ENCODE measurements around the gene MUC5B.

MUC5B gene

DNA sequence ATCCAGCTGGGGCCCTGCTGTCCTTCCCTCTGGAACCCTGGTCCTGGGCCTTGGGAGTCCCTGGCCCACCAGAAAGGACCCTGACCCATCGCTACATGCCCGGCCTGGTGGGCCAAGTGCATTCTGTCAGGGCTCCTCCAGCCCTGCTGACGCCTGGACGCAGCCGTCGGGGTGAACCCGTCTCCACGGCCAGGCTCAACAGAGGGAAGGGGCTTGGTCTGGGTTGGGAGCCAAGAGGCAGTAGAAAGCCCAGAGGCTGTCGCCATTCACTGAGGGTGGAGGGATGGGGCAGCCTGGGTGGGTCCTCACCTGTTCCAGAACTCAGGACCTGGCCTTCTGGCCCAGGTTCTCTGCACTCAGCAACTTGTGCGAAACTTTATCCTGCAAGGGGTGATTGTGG, 47.6 kb downstream of the MUC5B start:
- no peak for DNase-seq

DNA sequence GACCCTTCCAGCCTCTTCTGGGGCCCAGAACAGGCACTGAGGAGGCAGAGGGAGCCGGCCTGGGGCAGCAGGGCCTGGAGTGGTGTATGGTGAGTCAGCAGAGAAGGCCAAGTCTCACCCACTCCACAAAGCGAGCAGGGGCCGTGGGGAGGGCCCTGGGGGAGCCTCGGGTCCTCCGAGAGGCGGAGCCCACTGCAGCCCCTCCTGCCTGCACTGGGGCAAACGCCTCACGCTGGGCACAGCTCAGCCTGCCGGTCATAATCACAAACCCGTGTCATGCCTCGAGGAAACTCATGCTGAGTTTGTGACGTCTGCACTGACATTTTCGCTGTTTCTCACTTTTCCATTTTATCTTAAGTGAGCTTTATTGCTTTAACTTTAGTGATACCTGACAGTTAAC, 48.1 kb downstream of the MUC5B start:
- DNase-seq, result no peak

DNA sequence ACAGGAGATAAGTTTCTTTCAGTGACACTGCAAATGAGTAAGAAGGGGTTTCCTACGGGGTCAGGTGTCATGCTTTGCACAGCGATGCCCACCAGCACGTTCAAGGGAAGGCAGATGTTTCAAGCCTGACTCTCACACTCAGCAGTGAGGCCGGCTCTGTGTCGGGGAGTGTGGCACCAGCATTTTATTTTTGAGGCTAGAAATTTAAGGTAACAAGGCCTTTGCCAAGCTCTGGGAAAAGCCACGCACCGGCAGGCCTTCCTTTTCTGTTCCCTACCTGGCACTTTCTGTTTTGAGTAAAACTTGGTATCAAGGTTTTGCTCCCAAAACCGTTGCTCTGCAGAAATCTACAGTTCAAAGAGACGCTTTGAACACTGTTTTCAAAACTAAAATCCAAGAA, 48.5 kb downstream of the MUC5B start:
- DNase-seq, result no peak

DNA sequence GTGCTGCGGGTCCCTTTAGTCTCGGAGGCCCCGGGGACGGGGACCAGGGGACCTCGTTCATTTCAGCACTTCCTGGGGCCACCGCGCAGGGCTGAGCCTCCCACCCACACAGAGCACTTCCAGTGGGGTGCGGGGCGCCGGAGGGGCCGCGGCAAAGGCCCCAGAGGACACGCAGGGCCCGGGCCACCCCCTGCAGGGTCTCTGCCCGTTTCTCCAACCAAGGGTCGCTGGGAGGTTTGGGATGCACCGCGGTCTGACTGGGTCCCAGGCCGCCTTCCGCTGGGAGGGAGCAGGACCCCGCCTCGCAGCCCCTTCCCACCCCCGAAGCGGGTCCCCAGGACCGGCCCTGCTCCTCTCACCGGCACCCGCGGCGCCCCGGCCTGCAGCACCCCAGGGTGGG, 49.1 kb downstream of the MUC5B start:
- no peak for DNase-seq

DNA sequence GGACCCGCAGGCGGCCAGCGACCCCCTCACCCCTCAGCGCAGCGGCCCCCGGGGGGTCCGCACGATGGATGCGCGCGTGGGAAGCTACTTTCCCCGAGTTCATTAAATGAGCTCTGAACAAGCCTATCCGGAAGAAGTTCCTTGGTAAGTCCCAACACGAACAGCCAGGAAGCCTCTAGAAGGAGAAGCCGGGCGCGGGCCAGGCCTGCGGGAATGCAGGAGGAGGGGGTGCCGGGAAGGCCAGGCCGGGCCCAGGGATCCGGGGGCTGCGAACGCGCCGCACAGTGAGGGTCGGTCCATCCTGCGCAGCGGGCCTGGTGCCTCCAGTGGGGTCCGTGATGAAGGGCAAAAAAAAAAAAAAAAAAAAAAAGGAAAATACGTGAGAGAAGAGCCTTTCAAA, 49.7 kb downstream of the MUC5B start:
- DNase-seq, result no peak

DNA sequence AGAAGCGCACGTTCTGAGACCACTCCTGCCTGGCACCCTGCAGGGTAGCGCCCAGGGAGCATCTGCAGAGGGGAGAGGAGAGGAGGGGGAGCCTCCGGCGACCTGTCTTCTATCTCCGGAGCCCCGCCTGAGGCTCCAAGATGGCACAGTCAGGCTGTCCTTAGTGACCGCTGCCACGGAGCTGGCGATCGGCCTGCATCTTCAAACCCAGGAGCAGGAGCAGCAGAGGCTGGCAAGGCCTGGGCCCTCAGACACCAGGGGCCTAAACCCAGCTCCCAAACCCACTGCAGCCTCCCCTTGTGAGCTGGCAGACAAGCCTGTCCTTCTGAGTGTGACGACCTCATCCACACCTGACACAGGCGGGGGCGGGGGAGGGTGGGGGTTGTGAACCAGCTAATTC, 51.6 kb downstream of the MUC5B start:
- DNase-seq, result no peak

DNA sequence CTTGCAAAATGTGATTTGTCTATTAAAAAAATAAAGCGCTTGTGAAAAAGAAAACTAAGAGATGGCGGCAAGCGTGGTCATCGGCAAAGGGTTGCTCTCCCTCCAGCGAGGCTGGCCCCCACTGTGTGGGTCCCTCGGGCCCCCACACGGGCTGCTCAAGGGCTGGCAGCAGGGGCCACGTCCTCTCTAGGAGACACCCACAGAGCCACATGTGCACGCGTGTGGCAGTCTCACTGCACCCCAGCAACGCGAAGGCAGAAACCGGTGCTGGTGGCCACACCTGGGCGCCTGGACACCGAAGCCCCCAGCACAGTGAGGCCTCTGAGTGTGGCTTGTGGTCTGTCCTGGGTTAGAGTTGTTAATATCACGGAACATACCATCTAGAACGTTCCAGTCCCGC, 52.2 kb downstream of the MUC5B start:
- no peak for DNase-seq

DNA sequence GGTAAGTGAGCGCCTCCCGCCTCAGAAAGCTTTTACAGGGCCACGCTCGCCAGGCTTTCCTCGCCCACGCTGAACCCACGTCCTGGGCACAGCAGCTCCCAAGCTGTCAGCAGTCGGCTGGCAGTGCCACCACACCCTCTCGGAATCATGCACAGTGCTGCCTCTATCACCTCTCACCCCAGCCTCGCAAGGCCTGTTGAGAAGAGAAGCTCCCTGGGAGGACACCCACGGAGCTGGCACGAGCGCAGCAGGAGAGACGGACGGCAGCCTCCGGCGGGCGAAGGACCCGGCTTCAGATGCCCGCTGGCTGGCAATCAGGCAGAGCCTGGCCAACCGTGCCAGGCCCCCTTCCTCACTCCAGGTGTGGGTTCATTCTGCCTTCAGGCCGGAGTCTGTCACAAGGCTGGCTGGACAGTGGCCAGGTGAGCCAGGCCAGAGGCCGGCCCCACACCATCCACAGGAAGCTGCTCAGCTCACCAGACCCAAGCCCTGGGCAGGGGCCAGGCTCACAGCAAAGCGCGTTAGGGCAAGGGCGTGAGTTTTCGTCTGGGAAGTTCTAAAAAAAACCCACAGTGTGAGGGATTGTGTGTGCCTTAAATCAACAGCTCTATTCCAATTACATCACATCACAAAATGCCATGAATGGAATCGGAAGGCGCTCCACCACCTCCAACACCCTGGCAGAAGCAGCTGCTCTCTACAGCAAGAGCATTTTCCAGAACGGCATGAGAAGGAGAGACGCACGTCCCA, 53.4 kb downstream of the MUC5B start:
- DNase-seq, result no peak

DNA sequence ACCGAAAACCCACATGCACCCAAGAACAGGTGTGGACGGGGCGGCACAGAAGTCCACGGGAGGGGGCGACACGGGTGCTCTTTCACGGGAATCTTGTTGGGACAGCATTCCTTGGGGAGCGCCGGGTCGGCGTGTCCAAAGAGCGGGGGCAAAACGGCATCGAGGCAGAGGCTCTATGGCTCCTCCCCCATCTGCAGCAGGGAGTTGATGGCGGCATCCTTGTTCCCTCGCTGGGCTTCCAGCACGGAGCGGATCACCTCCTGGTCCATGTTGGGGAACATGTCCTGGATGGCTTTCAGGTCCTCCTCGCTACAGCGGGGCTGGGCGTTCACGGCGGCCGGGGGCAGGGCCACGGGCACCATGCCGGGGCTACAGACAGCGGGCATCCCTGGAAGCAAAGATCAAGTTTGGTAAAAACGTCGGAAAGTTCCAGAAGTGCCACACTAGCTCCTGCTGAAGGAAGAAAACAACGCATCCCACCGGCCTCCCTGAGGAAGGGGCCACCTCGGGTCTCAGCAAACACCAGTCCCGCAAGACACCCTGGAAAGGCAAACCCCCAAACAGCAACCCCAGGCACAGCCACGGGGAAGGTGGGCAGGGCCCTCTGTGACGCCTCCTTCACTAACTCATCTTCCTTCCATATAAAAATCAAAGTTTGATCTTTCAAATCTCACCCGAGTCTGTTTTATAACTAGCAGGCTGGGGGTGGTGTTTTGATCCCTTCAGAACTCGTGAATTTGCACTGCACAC, 54.2 kb downstream of the MUC5B start:
- no peak for DNase-seq

DNA sequence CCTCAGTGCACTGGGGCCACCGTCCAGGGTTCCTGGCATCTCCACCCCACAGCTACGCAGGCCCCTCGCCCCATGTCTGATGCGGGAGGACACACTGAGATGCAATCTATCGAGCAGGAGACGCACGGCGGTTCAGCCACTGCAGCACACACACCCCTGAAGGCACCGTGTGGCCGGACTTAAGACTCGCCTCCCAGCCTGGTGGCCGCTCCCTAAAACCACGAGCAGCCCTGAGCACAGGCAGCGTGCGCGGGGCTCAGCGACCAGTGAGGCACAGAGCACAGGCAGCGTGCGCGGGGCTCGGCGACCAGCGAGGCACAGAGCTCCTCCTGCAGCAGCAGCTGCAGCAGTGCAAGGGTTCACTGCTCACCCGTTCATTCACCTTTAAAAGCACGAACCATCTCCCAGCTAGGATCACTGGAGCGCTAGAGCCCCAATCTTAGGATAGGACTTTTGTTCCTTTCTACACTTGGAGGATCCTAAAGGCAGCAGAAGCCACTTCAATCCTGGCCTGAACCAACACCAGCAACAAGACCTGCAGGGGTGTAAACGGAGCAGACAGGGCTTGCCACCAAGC, 55.2 kb downstream of the MUC5B start:
- DNase-seq, result no peak

DNA sequence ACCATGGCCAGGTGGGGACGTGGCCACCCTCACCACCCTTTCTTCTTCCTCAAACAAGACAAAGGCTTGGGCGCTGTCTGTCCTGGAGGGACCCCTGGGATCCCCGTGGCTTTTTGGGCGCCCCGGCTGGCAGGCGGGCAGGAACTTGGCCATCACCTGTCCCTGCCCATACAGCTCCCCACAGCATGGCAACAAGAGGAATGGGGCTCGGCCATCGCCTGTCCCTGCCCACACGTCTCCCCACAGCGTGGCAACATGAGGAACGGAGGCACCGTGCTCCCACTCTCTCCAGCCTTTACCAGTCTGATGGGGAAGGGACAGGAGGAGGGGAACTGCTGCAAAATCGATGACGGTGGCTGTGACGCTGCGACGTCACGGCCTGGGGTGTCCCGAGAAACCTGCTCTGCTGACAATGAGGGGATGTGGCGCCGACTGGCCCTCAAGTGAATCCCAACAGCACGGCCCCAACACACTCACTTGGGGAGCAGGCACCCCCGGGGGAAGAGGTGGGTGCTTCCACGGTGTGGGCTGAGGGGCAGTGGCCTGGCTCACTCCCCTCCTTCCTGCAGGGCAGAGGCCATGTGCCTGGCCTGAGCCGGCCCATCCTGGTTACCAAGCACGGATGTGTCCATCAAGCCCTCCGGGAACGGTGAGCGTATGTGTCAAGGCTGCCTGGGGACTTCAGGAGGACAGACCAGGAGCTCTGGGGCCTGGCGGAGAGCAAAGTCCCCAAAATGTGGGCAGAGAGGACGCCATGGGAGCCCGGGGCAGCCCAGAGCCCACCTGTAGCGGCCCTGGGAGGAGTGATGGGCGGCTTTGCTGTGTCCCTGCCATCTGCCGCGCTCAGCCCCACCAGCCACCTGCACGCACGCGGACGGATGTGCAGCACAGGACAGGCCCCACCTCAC, 56.2 kb downstream of the MUC5B start:
- no peak for DNase-seq

DNA sequence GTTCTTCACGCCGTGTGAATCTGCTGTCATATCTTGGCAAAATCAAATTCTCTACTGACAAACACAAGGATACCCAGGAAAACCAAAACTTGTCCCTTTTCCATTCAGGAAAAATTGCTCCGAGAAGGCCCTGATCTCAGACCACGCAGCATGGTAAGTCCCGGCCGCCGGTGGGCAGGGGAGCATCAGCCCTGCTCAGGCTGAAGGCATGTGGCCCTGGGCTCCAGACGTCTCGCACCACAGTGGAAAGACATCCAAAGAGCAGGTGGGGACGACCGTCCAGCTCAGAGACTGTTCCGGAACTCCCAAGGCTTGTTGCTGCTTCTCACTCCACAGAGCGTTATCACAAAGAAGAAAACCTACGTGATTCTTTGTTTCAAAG, 56.8 kb downstream of the MUC5B start:
- DNase-seq, result no peak

DNA sequence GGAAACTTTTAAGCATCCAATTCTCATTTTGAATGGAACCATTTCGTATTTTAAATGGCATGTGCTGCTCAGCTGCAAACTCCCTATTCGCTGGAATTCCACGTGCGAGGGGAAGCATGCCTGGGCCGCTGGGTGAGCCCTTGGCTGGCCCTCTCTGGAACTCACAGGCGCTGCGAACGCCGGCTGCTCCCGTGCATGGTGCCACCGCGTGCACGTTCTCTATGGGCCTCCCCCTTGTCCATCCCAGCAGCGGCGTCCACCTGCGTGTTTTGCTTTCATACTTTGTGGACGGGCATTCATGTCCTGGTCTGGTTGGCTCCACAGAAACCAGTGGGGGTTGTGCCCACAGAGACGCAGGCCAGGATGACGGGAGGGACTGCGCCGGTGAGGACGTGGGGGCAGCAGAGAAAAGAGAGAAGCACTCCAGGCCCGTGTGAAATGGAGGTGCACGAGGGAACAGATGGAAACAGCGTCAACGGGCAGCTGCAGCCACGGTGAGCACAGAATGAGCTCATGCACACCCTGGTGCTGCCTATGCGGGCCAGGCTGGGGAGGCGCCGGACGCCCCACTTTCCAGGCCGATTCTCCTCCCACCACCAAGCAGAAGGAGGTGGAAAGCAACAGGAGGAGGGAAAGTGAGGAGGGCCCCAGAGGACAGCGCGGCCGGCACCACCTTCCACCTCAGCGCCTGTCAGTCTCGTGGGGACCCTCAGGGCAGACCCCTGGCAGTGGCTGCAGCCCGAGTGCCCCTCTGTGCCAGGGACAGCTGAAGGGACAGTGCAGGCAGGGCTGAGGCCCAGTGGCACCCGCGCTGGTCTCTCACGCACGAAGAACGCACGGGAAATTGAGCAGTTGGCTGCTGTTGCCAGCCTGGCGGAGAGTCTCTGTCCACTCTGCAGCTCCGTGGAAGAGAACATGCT, 57.5 kb downstream of the MUC5B start:
- no peak for DNase-seq

DNA sequence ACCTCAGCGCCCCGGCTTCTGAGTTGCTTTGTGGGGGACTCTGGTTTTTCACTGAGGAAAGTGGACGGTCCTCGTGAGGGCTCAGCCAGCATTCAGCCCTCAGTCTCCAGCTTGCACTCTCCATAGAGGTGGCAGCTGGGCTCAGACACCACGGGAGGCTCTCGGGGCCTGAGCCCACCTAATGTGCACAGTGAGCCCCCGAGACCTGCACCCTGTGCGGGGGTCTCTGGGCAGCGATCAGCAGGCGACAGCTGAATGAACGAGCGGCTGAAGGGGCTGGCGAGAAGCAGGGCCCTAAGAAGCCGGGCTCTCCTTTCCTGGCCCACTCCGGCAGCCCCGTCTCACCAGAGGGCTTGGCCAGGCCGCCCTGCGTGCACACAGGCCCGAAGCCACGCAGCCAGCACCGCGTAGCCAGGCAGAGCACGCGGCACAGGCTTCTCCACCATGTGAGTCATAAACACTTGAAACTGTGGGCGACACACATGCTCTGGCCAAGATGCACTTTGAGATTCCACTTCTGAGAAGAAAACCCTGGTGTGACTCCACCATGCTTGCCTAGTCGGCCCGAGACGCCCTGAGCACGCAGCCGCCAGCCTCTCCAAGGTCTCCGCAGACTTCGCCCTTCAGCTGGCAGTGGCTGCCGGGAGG, 58.6 kb downstream of the MUC5B start:
- DNase-seq, result no peak

DNA sequence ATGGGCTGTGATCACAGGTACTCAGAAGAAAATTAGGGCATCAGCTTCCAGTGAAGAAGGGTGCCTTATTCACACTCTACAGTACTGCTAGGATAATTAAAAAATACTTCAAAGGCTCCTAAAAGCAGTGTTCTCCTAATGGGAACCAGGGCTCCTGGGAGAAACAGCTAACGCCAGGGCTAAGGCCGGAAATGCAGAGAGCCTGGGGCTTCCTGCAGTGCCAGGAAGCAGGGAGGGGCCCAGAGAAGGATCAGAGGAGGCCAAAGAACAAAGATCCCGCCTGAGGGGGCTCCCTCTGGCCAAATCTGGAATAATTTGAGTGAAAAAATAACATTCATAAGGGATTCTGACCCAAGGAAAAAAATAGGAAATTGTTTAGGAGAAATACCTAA, 59.1 kb downstream of the MUC5B start:
- no peak for DNase-seq

DNA sequence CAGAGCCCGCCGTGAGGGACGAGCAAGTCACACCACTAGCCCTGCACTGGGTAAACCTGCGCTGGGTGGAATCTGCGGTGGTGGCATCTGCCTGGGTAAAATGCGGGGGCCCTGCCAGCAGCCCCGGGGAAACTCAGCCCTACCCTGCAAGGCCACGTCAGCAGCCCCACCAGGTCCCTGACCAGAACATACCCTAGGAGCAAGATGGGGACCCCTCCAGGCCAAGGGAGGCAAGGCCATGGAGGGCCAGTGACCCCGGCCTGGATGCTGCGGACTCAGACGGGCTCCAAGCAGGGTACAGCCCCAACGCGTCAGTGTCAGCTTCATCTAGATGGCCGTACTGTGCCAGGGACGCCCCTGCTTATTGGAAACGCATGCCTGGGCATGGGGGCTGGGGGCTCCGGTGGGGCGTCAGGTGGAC, 60.2 kb downstream of the MUC5B start:
- DNase-seq, result no peak

DNA sequence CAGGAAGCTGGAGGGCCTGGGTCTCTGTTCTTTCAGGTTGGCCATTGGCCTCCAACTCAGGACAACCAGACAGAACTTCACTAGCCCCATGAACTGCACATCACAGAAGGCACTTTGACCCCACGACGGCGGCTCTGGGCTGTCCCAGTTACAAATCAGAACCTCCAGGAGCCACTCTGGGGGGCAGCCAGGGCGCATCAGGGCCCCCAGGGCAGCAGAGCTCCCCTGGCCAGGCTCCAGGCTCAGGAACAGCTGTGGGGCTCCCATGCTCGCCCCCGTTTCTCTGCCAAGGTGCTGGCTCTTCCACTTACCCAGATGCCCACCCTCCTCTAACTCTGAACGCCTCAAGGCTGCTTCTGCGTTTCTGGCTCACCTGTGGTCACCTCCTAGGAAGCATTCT, 61.0 kb downstream of the MUC5B start:
- no peak for DNase-seq

DNA sequence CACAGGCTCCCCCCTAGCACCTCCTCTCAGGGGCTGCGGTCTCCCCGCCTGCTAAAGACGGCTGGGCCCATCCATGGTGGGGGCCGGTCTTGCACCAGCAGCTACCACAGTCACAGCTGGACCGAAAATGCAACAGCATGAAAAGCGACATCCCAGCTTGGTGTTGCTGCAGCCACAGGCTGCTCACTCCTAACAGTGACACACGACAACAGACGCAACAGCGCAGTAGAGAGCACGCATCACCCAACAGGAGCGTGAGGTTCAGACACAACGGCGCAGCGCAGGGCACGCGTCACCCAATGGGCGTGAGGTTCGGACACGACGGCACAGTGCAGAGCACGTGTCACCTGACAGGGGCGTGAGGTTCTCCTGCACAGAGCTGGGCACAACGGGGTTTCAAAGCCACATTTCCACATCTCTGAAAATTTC, 62.5 kb downstream of the MUC5B start:
- DNase-seq, result no peak

DNA sequence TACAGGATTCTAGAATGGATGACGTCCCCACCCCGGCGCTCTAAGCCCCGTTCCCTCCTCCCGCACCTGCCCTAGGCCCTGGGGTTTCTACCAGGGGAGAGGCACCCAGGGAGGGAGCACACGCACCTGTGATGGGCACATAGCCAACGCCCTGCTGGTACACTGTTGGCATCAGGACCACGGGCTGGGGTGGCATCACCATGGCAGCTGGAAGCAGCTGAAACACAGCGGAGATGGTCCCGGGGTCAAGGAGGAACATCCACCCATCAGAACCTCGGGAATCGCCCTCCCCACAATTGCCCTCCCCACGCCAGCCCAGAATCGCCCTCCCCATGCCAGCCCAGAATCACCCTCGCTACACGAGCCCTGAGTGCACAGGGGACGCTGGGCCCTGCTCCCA, 63.0 kb downstream of the MUC5B start:
- no peak for DNase-seq

DNA sequence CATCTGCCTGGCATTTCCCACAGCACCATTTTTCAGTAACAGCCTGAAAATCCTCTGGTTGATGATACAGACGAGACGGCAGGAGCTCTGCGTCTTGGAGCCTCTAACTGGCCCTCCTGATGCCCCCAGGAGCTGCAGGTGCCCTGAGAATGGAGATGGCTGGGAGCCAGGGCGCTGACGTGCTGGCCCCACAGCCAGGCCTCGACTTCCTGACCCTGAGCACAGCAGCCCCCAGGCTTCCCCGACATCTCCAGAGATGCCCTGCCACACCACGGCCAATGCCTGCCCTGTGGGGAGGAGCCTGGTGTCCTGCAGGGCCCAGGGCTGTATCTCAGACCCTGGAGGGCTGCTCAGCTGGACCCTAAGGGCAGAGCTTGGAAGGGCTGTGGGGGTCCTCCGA, 65.1 kb downstream of the MUC5B start:
- DNase-seq, result no peak

DNA sequence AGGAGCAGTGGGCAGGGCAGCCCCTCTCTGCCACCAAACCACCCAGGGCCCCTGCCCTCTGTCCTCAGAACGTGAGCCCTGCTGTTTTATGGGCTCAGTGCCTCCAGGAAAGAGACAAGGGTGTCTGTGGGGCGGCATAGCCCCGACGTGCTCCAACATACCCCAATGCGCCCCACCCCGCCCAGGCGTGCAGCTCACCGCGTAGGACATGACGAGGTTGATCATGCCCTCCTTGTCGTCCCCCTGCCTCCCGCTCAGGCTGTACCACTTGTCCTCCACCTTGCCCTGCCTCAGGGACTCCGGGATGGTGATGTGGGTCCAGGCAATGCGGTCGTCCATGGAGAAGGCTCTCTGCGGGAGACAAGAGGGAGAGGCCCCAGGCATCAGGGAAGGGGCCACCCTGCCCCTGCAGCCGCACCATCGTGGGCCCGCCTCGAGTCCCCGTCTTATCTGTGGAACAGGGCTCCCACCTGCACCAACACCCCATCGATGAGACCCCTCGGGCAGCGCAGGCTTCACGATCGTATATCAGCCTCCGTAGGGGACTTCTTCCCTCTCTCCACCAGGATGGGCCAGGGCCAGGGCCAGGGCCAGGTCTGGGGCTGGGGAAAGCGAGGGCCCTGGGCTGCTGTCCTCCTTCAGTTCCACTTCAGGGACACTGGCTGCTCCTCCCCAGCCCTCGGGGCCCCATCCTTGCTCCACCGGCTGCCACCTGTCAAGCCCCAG, 65.7 kb downstream of the MUC5B start:
- no peak for DNase-seq
